ENCODE data around the gene SOX10. TPM values are rescaled to one million over a fixed set of nuclear protein-coding genes. Genes with fewer than 3 reads are reported as not detected.

SOX10 gene
- total and polyA plus RNA-seq, 2 of the 4 experiments (the other 2 are of a cell fraction): not detected

- H3K23ac ChIP-seq (ENCODE audit: low read depth, low read length): no peak overlapping the region
- no TSS peak for BruUV-seq (replicated peaks)
- no peak overlapping the region for H3K4ac ChIP-seq (ENCODE audit: low read depth, low read length)
- whole genome bisulfite sequencing, 2 experiments (ENCODE audit: extremely low coverage in 2 of 2, insufficient read length in 1 of 2): no CpG with 5 or more reads among the region's 8 CpGs
- no peak overlapping the region for H2AFZ ChIP-seq (replicated peaks; ENCODE audit: low read length, poor library complexity)
- dilution Hi-C loops (cut with HindIII; ENCODE audit: low sequenced_read_pairs, unreplicated experiment): no loop called here
- no peak overlapping the region for H2BK5ac ChIP-seq (ENCODE audit: low read depth, low read length, poor library complexity, severe bottlenecking)
- H3K36me3 ChIP-seq (ENCODE audit: control insufficient read depth, insufficient read depth, low read length): no peaks in the 10 kb centered on the region
- H4K8ac ChIP-seq (ENCODE audit: low read depth in 2 of 2, low read length in 2 of 2): no peak overlapping the region
- ATAC-seq (ENCODE audit: low read depth) (no peak), DNase-seq (no peak)
- no peak overlapping the region for H3K56ac ChIP-seq (ENCODE audit: extremely low read depth, insufficient read depth, low read length)
- H2BK120ac ChIP-seq (ENCODE audit: low read depth, low read length): no peak overlapping the region
- H3K4me2 ChIP-seq (ENCODE audit: low read depth, low read length): no peak overlapping the region
- POLR2A ChIA-PET (ENCODE audit: unreplicated experiment): no interaction called here
- TF ChIP-seq BHLHE40 (IDR thresholded peaks at IDR 0.05; ENCODE audit: low read depth, low read length) (no peak), ELK1 (IDR thresholded peaks at IDR 0.05; ENCODE audit: borderline replicate concordance, low read depth, low read length) (no peak), CTCF (conservative IDR thresholded peaks at IDR 0.05; ENCODE audit: low read depth, low read length) (no peak), RCOR1 (IDR thresholded peaks at IDR 0.05; ENCODE audit: insufficient replicate concordance, low read length) (no peak), RFX5 (IDR thresholded peaks at IDR 0.05; ENCODE audit: low read depth, low read length) (no peak), USF2 (IDR thresholded peaks at IDR 0.05; ENCODE audit: low read depth, low read length) (no peak), CHD1 (IDR thresholded peaks at IDR 0.05; ENCODE audit: low read depth, low read length) (no peak), CEBPB (IDR thresholded peaks at IDR 0.05; ENCODE audit: low read depth, low read length) (no peak), FOS (IDR thresholded peaks at IDR 0.05; ENCODE audit: low read depth, low read length) (no peak), SMC3 (IDR thresholded peaks at IDR 0.05; ENCODE audit: low read depth, low read length) (no peak), RAD21 (IDR thresholded peaks at IDR 0.05; ENCODE audit: low read length) (no peak), MAZ (IDR thresholded peaks at IDR 0.05; ENCODE audit: borderline replicate concordance, low read depth, low read length) (no peak), NFE2L2 (IDR thresholded peaks at IDR 0.05; ENCODE audit: low read depth, low read length) (no peak), POLR2A (IDR thresholded peaks at IDR 0.05; ENCODE audit: low read depth, low read length) (no peak), MXI1 (IDR thresholded peaks at IDR 0.05; ENCODE audit: borderline replicate concordance, low read depth, low read length) (no peak), MAFK (IDR thresholded peaks at IDR 0.05; ENCODE audit: low read depth, low read length) (no peak)
- H3K4me3 ChIP-seq (ENCODE audit: insufficient read depth, low read depth, low read length): no peak overlapping the region
- intact Hi-C loops (cut with micrococcal nuclease): no loop called here
- H3K14ac ChIP-seq (replicated peaks; ENCODE audit: low read depth, low read length): no peak overlapping the region
- H3K4me1 ChIP-seq (ENCODE audit: control insufficient read depth, insufficient read depth, low read length): no peaks in the 10 kb centered on the region
- no peak overlapping the region for H2BK20ac ChIP-seq (ENCODE audit: low read depth, low read length)
- H2BK15ac ChIP-seq (ENCODE audit: low read depth, low read length): no peak overlapping the region
- CTCF ChIA-PET: interaction anchor here (0.6 kb wide), 1 partner anchor 28 kb away, joined by 4 read pairs; no protein-coding TSS in a partner anchor
- H3K27me3 ChIP-seq (ENCODE audit: control insufficient read depth, insufficient read depth, low read length): no peaks in the 10 kb centered on the region
- H4K91ac ChIP-seq (ENCODE audit: insufficient read depth, low read depth, low read length): no peak overlapping the region
- no peak overlapping the region for H2AK9ac ChIP-seq (replicated peaks; ENCODE audit: low read depth, low read length, poor library complexity)
- in situ Hi-C loops (cut with MboI; ENCODE audit: low sequenced_read_pairs): no loop called here
- H3K27ac ChIP-seq (ENCODE audit: insufficient read depth, low read length): no peak overlapping the region
- no peak overlapping the region for H3K9ac ChIP-seq (ENCODE audit: low read depth, low read length)
- no peaks in the 10 kb centered on the region for H3K9me3 ChIP-seq (ENCODE audit: control insufficient read depth, insufficient read depth, low read length)
- H3K18ac ChIP-seq (ENCODE audit: low read depth, low read length): no peak overlapping the region
- H4K20me1 ChIP-seq (ENCODE audit: insufficient read depth, low read length): no peaks in the 10 kb centered on the region
- no peak overlapping the region for H2AK5ac ChIP-seq (ENCODE audit: low read depth, low read length)
- H3K79me1 ChIP-seq (ENCODE audit: low read depth in 1 of 2, low read length in 2 of 2): no peaks in the 10 kb centered on the region
- no peaks in the 10 kb centered on the region; the same call in 1 of the 2 replicates for H3K9me1 ChIP-seq (ENCODE audit: insufficient read depth, low read length)
- no peak overlapping the region for H4K5ac ChIP-seq (ENCODE audit: low read depth, low read length)
Measured at GRCh38 chr22:37982151-37982785, 2.1 kb downstream of the SOX10 start.
